HepG2 (cell line): ENCODE data around the gene UBAC2. TPM values are rescaled to one million over a fixed set of nuclear protein-coding genes. Genes with fewer than 3 reads are reported as not detected.

Experiments used
- ATAC-seq: fragments of 200-7000 bp; cut with Tn5 transposase; 3 replicates; pipeline ENCODE4 v1.9.1; 2020; ENCODE audit warnings: mild to moderate bottlenecking, moderate library complexity
- BruUV-seq: library from RNA; stranded (reverse); fragments of 400-500 nt; replicated peaks from 2 replicates; lab custom pipeline; 2021; lab: Mats Ljungman, UMichigan
- CTCF ChIA-PET: fragments of 300-600 bp; formaldehyde crosslinking; extraction: SDS; loops from one replicate; lab custom pipeline; 2021; ENCODE audit warnings: low total read pairs, inconsistent platforms, low intra/inter-chr PET ratio; lab: Yijun Ruan, JAX
- POLR2A ChIA-PET: fragments of 350-600 bp; sonication (Branson Sonifier 250); formaldehyde crosslinking; loops from one replicate; lab custom pipeline; 2020; ENCODE audit warnings: antibody characterized with exemption, inconsistent platforms; lab: Yijun Ruan, JAX
- DNase-seq: peaks from one replicate; pipeline ENCODE4 v3.0.0-alpha.2; 2015; ENCODE audit warnings: low spot score
- FAIRE-seq: peaks from 3 replicates; lab custom pipeline; 2011; peaks lifted over from hg19 to GRCh38; lab: Jason Lieb, UNC
- H2AFZ ChIP-seq: one replicate; pipeline ENCODE4 v1.6.1; 2011; ENCODE audit warnings: low read length, inconsistent platforms
- H3K27ac ChIP-seq: fragments of 300-600 bp; 3 replicates; pipeline ENCODE4 v1.8.0; 2011; ENCODE audit warnings: mixed run types, mild to moderate bottlenecking, mixed read lengths, low read length, inconsistent platforms; ENCODE audit not compliant: insufficient read depth; ENCODE audit errors: extremely low read length
- H3K27me3 ChIP-seq, 2 experiments: fragments of 200-600 bp in 1 of 2; 2 replicates in 1 of 2; 3 replicates in 1 of 2; pipeline versions ENCODE4 v1.6.0 to v1.8.0; 2011; ENCODE audit warnings: low read length in 2 of 2, mild to moderate bottlenecking in 2 of 2, moderate library complexity in 2 of 2, inconsistent platforms in 1 of 2; ENCODE audit not compliant: insufficient read depth in 2 of 2, control insufficient read depth in 1 of 2
- H3K36me3 ChIP-seq, 2 experiments: fragments of 200-600 bp in 1 of 2; replicated peaks in 1 of 2; 2 replicates in 1 of 2; 3 replicates in 1 of 2; pipeline versions ENCODE4 v1.5.1 to v1.8.0; 2011; ENCODE audit warnings: low read length in 2 of 2, inconsistent platforms in 1 of 2; ENCODE audit not compliant: insufficient read depth in 2 of 2, control insufficient read depth in 1 of 2
- H3K4me1 ChIP-seq: 2 replicates; pipeline ENCODE4 v1.5.1; 2012; ENCODE audit warnings: low read length, inconsistent platforms; ENCODE audit not compliant: insufficient read depth
- H3K4me2 ChIP-seq: 2 replicates; pipeline ENCODE4 v1.6.0; 2011; ENCODE audit warnings: low read depth, low read length, inconsistent platforms
- H3K4me3 ChIP-seq, 3 experiments: fragments of 200-600 bp in 1 of 3; sonication (generic), shearing (Covaris generic) in 1 of 3; replicated peaks in 1 of 3; 2 replicates each; pipeline ENCODE4 v1.5.1; 2011 to 2016; ENCODE audit warnings: low read length in 3 of 3, inconsistent platforms in 2 of 3, low read depth in 2 of 3, mild to moderate bottlenecking in 2 of 3, control low read depth in 1 of 3, mixed read lengths in 1 of 3; ENCODE audit not compliant: insufficient read depth in 1 of 3
- H3K79me2 ChIP-seq: one replicate; pipeline ENCODE4 v1.6.1; 2011; ENCODE audit warnings: low read length, inconsistent platforms; ENCODE audit not compliant: insufficient read depth
- H3K9ac ChIP-seq: 2 replicates; pipeline ENCODE4 v1.6.0; 2011; ENCODE audit warnings: mild to moderate bottlenecking, low read depth, low read length, inconsistent platforms; ENCODE audit not compliant: insufficient read depth
- H3K9me3 ChIP-seq: 2 replicates; pipeline ENCODE4 v1.5.1; 2012; ENCODE audit warnings: mild to moderate bottlenecking, low read length
- H4K20me1 ChIP-seq: 2 replicates; pipeline ENCODE4 v1.6.0; 2011; ENCODE audit warnings: inconsistent platforms, mild to moderate bottlenecking, low read length, moderate library complexity; ENCODE audit not compliant: insufficient read depth
- CCDC6 ChIP-seq: sonication (generic); formaldehyde crosslinking; IDR thresholded peaks from 2 replicates; pipeline ENCODE4 v1.8.1; 2022; ENCODE audit warnings: mild to moderate bottlenecking, missing genetic modification reagents, moderate library complexity
- CEBPZ ChIP-seq: IDR thresholded peaks from 2 replicates; pipeline ENCODE4 v1.6.1; 2012; ENCODE audit warnings: low read length, improper control_type of control experiment
- EZH2 ChIP-seq: conservative IDR thresholded peaks from 2 replicates; pipeline ENCODE4 v1.6.1; 2012; ENCODE audit warnings: mild to moderate bottlenecking, low read depth, low read length, moderate library complexity
- FOXA1 ChIP-seq, 2 experiments: fragments of 450-650 bp in 1 of 2; sonication (generic) in 1 of 2; formaldehyde crosslinking in 1 of 2; IDR thresholded peaks; 2 replicates each; pipeline versions ENCODE4 v1.4.0 to v1.6.1; 2016 to 2020; ENCODE audit warnings: missing genetic modification reagents in 1 of 2
- IKZF1 ChIP-seq: fragments of 450-650 bp; IDR thresholded peaks from 2 replicates; pipeline ENCODE4 v1.7.1; 2016
- KLF12 ChIP-seq: sonication (generic); formaldehyde crosslinking; IDR thresholded peaks from 2 replicates; pipeline ENCODE4 v1.4.0; 2020; ENCODE audit warnings: missing genetic modification reagents, borderline replicate concordance
- KLF13 ChIP-seq: sonication (generic); formaldehyde crosslinking; IDR thresholded peaks from 2 replicates; pipeline ENCODE4 v1.4.0; 2020; ENCODE audit warnings: mild to moderate bottlenecking, missing genetic modification reagents
- MLLT10 ChIP-seq: sonication (generic); formaldehyde crosslinking; IDR thresholded peaks from 2 replicates; pipeline ENCODE4 v1.4.0; 2020; ENCODE audit warnings: missing genetic modification reagents
- SOX5 ChIP-seq: IDR thresholded peaks from 2 replicates; pipeline ENCODE4 v1.6.1; 2016; ENCODE audit warnings: borderline replicate concordance
- TCF7L2 ChIP-seq: IDR thresholded peaks from 2 replicates; pipeline ENCODE4 v1.6.1; 2011; ENCODE audit warnings: mild to moderate bottlenecking, low read depth, low read length, moderate library complexity
- ZNF746 ChIP-seq: sonication (generic); formaldehyde crosslinking; IDR thresholded peaks from 2 replicates; pipeline ENCODE4 v1.8.0; 2022; ENCODE audit warnings: mild to moderate bottlenecking, missing genetic modification reagents
- ZNF766 ChIP-seq: sonication (generic); formaldehyde crosslinking; IDR thresholded peaks from 2 replicates; pipeline ENCODE4 v1.5.0; 2020; ENCODE audit warnings: missing genetic modification reagents, borderline replicate concordance
- ZNF775 ChIP-seq: sonication (generic); formaldehyde crosslinking; IDR thresholded peaks from 2 replicates; pipeline ENCODE4 v1.4.0; 2020; ENCODE audit warnings: missing genetic modification reagents, mild to moderate bottlenecking, moderate library complexity, borderline replicate concordance
- WGBS: methylation state at CpG from one replicate; pipeline ENCODE4 v1.1.6; 2017; ENCODE audit warnings: low lambda C conversion rate; 5-methylcytosine and 5-hydroxymethylcytosine counted together
- in situ Hi-C: cut with HindIII; loops from 2 replicates; pipeline ENCODE4 v1.10.0; 2017; ENCODE audit warnings: low pct_unique_long_range_greater_than_20kb; ENCODE audit not compliant: extremely low pct_ligation_motif_present
- intact Hi-C: fragments of 100-400 bp; cut with micrococcal nuclease; formaldehyde crosslinking; loops from one replicate; pipeline ENCODE4 v1.10.0; 2022; ENCODE audit not compliant: unreplicated experiment
- polyA plus RNA-seq, 8 experiments: library from polyadenylated mRNA; depleted of rRNA in 3 of 8; stranded (reverse) in 7 of 8; unstranded in 1 of 8; fragments of >200 nt; fragmentation: Illumina TruSeq in 4 of 8; extraction: Trizol in 4 of 8; gene quantifications; 2 replicates each; pipeline versions ENCODE4 v1.2.1 to v1.2.3, GENCODE V29; 2011 to 2016; ENCODE audit warnings: low read depth in 4 of 8, missing spikeins in 1 of 8, mixed read lengths in 1 of 8; ENCODE audit not compliant: insufficient read depth in 1 of 8
- total RNA-seq, 5 experiments: library from RNA; depleted of rRNA; stranded (reverse); fragments of >200 nt; fragmentation: Illumina TruSeq; extraction: Trizol; gene quantifications; 2 replicates each; pipeline ENCODE4 v1.2.3, GENCODE V29; 2016; ENCODE audit warnings: low read depth in 1 of 5
- TF ChIP-seq, protein P1 (sequence below): sonication (generic); formaldehyde crosslinking; IDR thresholded peaks from 2 replicates; pipeline ENCODE4; 2020; ENCODE audit warnings: missing genetic modification reagents, mild to moderate bottlenecking, borderline replicate concordance

UBAC2 gene
- total and polyA plus RNA-seq, 2 of the 13 experiments (the other 11 are each of a cell fraction or from before 2014, with no cell fraction given) = 61.3 to 80.8 TPM

DNA sequence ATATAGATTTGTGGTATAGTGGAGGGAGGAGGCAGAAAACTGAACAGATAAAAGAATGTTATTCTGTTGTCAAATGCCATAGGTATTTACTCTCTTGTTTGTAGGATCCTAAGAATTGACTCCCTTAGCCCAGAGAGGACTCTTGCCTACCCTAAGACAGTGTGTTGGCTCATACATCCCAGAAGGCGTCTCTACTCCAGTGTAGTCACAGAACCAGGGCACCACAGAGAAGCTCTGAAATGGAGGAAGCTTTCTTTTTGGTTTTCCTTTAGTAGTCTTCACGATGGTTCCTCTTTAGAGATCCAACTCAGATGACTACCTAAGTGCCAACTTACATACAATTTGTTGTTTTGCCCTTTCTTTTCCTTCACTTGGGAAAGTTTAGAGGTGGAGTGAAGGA, 92.5 kb downstream of the UBAC2 start:
- ATAC-seq = no peak
- DNase-seq = no peak
- H2AFZ ChIP-seq = no peak overlapping the region
- TF ChIP-seq KLF13 (CRISPR knock-in tag) = no peak
- no peak for TF ChIP-seq ZNF766
- no peak for TF ChIP-seq MLLT10 (CRISPR knock-in tag)
- no peak for TF ChIP-seq CCDC6 (CRISPR knock-in tag)
- TF ChIP-seq ZNF775 (CRISPR knock-in tag) = no peak
- TF ChIP-seq, all 625 proteins: peak for 0
- in situ Hi-C loops = no loop called here
- BruUV-seq = no TSS peak
- ChIA-PET POLR2A (no interaction called here), CTCF (no interaction called here)
- Histone ChIP-seq H3K9me3 (no peaks in the 10 kb centered on the region), H3K27me3 (no peaks in the 10 kb centered on the region), H3K9ac (no peak overlapping the region), H3K79me2 (no peaks in the 10 kb centered on the region), H3K4me2 (no peak overlapping the region), H4K20me1 (no peaks in the 10 kb centered on the region), H3K36me3 (peaks cover 3 to 11% of the 10 kb centered on the region in 2 experiments; a peak in 3 of 5 replicates), H3K4me1 (no peaks in the 10 kb centered on the region), H3K4me3 (no peak overlapping the region), H3K27ac (no peak overlapping the region)
- WGBS = 100% methylated on average over 2 of the region's 2 CpGs
- FAIRE-seq = no peak
- intact Hi-C loops = no loop called here

DNA sequence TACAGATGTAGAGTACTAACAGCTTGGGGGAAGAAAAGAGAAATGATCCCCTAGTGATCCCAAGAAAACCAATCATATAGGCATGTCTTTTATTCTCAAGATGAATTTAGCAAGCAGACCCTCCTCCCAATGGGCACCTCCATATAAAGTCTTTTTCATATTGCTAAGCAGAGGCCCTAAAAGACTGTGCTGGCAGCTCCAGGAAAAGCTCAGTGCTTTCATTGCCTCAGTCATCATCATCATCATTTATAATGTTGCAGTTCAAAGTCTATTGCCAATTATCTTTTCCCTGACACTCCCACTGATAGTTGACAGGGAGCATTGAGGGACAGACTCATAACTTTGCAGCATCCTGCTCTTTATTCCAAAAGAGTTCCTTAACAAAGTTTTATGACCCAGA, 93.5 kb downstream of the UBAC2 start:
- no peaks in the 10 kb centered on the region for H3K27me3 ChIP-seq
- CTCF ChIA-PET = no interaction called here
- no peak for FAIRE-seq

More for the DNA sequence above, 93.5 kb downstream of the UBAC2 start:
- Histone ChIP-seq H3K4me3 (no peak overlapping the region), H3K79me2 (no peaks in the 10 kb centered on the region), H2AFZ (no peak overlapping the region), H3K4me1 (no peaks in the 10 kb centered on the region), H3K4me2 (no peak overlapping the region), H3K36me3 (peaks cover 3 to 11% of the 10 kb centered on the region in 2 experiments; a peak in 3 of 5 replicates), H4K20me1 (no peaks in the 10 kb centered on the region), H3K27ac (no peak overlapping the region), H3K9ac (no peak overlapping the region), H3K9me3 (no peaks in the 10 kb centered on the region)
- DNase-seq (no peak), ATAC-seq (no peak)
- no TSS peak for BruUV-seq
- no peak for TF ChIP-seq IKZF1
- TF ChIP-seq KLF12 = no peak
- TF ChIP-seq, protein P1, sequence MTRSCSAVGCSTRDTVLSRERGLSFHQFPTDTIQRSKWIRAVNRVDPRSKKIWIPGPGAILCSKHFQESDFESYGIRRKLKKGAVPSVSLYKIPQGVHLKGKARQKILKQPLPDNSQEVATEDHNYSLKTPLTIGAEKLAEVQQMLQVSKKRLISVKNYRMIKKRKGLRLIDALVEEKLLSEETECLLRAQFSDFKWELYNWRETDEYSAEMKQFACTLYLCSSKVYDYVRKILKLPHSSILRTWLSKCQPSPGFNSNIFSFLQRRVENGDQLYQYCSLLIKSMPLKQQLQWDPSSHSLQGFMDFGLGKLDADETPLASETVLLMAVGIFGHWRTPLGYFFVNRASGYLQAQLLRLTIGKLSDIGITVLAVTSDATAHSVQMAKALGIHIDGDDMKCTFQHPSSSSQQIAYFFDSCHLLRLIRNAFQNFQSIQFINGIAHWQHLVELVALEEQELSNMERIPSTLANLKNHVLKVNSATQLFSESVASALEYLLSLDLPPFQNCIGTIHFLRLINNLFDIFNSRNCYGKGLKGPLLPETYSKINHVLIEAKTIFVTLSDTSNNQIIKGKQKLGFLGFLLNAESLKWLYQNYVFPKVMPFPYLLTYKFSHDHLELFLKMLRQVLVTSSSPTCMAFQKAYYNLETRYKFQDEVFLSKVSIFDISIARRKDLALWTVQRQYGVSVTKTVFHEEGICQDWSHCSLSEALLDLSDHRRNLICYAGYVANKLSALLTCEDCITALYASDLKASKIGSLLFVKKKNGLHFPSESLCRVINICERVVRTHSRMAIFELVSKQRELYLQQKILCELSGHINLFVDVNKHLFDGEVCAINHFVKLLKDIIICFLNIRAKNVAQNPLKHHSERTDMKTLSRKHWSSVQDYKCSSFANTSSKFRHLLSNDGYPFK = no peak
- no peak for TF ChIP-seq EZH2
- no peak for TF ChIP-seq ZNF746 (CRISPR knock-in tag)
- TF ChIP-seq SOX5 (CRISPR knock-in tag) = no peak
- TF ChIP-seq CEBPZ = no peak
- no peak for TF ChIP-seq TCF7L2
- TF ChIP-seq FOXA1 (IDR thresholded peaks at IDR 0.05) = no peak
- TF ChIP-seq FOXA1 (CRISPR knock-in tag; IDR thresholded peaks at IDR 0.05) = no peak
- POLR2A ChIA-PET = no interaction called here
- in situ Hi-C loops (no loop called here), intact Hi-C loops (no loop called here)
